Muscle of leg (tissue), 11 donors: ENCODE measurements around the gene DBF4. TPM values are rescaled to one million over a fixed set of nuclear protein-coding genes. Genes with fewer than 3 reads are reported as not detected.
"Not testable (repeated sequence)": the region's sequence is repeated elsewhere in the genome, so short reads cannot be mapped to it uniquely, and the experiment has no call there.

Source experiments
- DNase-seq: peaks from one replicate; pipeline ENCODE4 v3.0.0; 2013
- H3K27ac ChIP-seq: one replicate; pipeline ENCODE4 v1.5.1; 2013; ENCODE audit warnings: mild to moderate bottlenecking, low read length, control low read depth
- H3K27me3 ChIP-seq: one replicate; pipeline ENCODE4 v1.6.1; 2013; ENCODE audit warnings: low read length; ENCODE audit not compliant: control insufficient read depth, insufficient read depth
- H3K36me3 ChIP-seq: one replicate; pipeline ENCODE4 v1.6.1; 2013; ENCODE audit warnings: low read length; ENCODE audit not compliant: control insufficient read depth, insufficient read depth
- H3K4me1 ChIP-seq: one replicate; pipeline ENCODE4 v1.6.1; 2013; ENCODE audit warnings: low read length; ENCODE audit not compliant: control insufficient read depth, insufficient read depth
- H3K4me3 ChIP-seq: one replicate; pipeline ENCODE4 v1.5.1; 2013; ENCODE audit warnings: low read length, control low read depth
- H3K9me3 ChIP-seq: replicated peaks from 2 replicates; pipeline ENCODE4 v1.6.1; 2013; ENCODE audit warnings: low read depth, low read length; ENCODE audit not compliant: control insufficient read depth
- WGBS: methylation state at CpG from one replicate; pipeline ENCODE4 v1.1.5; 2013; ENCODE audit warnings: missing lambda C conversion rate; ENCODE audit not compliant: insufficient coverage; 5-methylcytosine and 5-hydroxymethylcytosine counted together
- polyA plus RNA-seq, 8 donors: library from polyadenylated mRNA; unstranded; fragments of 120-200 nt; gene quantifications; one replicate each; pipeline versions ENCODE4 v1.2.1 to v1.2.3, GENCODE V29; 2013; ENCODE audit warnings: inconsistent platforms in 1 of 8, low replicate concordance in 1 of 8; ENCODE audit not compliant: insufficient read length in 8 of 8, insufficient read depth in 1 of 8
- total RNA-seq: library from RNA; stranded (reverse); fragments of 120-200 nt; gene quantifications from one replicate; pipeline ENCODE4 v1.2.4, GENCODE V29; 2013

The DBF4 gene
- total and polyA plus RNA-seq, 9 donors: 8.7 to 13.6 (median 12.0) TPM

GRCh38 chr7:87858417-87859100 is 17.7 kb upstream of the DBF4 start:
- Histone ChIP-seq H3K27me3 (no peaks in the 10 kb centered on the region), H3K4me3 (no peak overlapping the region), H3K9me3 (peaks cover 2% of the 10 kb centered on the region), H3K36me3 (peaks cover 9% of the 10 kb centered on the region), H3K4me1 (no peaks in the 10 kb centered on the region), H3K27ac (no peak overlapping the region)
- DNase-seq: no peak
- WGBS: no CpG with 5 or more reads among the region's 3 CpGs

- DNase-seq: no peak
- no CpG with 5 or more reads among the region's 2 CpGs for WGBS
- H3K27ac ChIP-seq: no peak overlapping the region
- peaks cover 10% of the 10 kb centered on the region for H3K36me3 ChIP-seq
- H3K27me3 ChIP-seq: no peaks in the 10 kb centered on the region
- no peak overlapping the region for H3K4me3 ChIP-seq
- no peaks in the 10 kb centered on the region for H3K4me1 ChIP-seq
- peaks cover 41% of the 10 kb centered on the region for H3K9me3 ChIP-seq
These were observed 10.2 kb upstream of the DBF4 start for GRCh38 chr7:87866089-87866488.

- H3K36me3 ChIP-seq: peaks cover 11% of the 10 kb centered on the region
- peaks cover 46% of the 10 kb centered on the region for H3K9me3 ChIP-seq
- not testable (repeated sequence) for H3K4me3 ChIP-seq, H3K27me3 ChIP-seq, H3K4me1 ChIP-seq, DNase-seq, H3K27ac ChIP-seq
- WGBS: 92% methylated on average over 6 of the region's 6 CpGs
These were observed 9.8 kb upstream of the DBF4 start for GRCh38 chr7:87866533-87866932.

GRCh38 chr7:87870471-87870870 is 5.8 kb upstream of the DBF4 start:
- Histone ChIP-seq H3K27ac (no peak overlapping the region), H3K36me3 (peaks cover 11% of the 10 kb centered on the region), H3K9me3 (peaks cover 50% of the 10 kb centered on the region), H3K4me3 (no peak overlapping the region), H3K4me1 (peaks cover 2% of the 10 kb centered on the region), H3K27me3 (no peaks in the 10 kb centered on the region)
- WGBS: 97% methylated on average over 2 of the region's 4 CpGs
- no peak for DNase-seq

- H3K27ac ChIP-seq: no peak overlapping the region
- 100% methylated on average over 3 of the region's 5 CpGs for whole genome bisulfite sequencing
These were observed 3.9 kb upstream of the DBF4 start for GRCh38 chr7:87872346-87872745.

GRCh38 chr7:87873328-87873727 is 3.0 kb upstream of the DBF4 start:
- peaks cover 28% of the 10 kb centered on the region for H3K9me3 ChIP-seq
- not testable (repeated sequence) for H3K27me3 ChIP-seq, DNase-seq, H3K4me1 ChIP-seq, H3K27ac ChIP-seq, H3K36me3 ChIP-seq, H3K4me3 ChIP-seq
- WGBS: 95% methylated on average over 7 of the region's 10 CpGs

More at GRCh38 chr7:87872346-87872745, 3.9 kb upstream of the DBF4 start:
- Histone ChIP-seq H3K4me3 (no peak overlapping the region), H3K4me1 (peaks cover 2% of the 10 kb centered on the region), H3K36me3 (peaks cover 8% of the 10 kb centered on the region), H3K9me3 (peaks cover 38% of the 10 kb centered on the region), H3K27me3 (no peaks in the 10 kb centered on the region)
- DNase-seq: no peak

GRCh38 chr7:87874066-87874465 is 2.2 kb upstream of the DBF4 start:
- WGBS: 77% methylated on average over 3 of the region's 4 CpGs
- Histone ChIP-seq H3K27ac (no peak overlapping the region), H3K4me3 (no peak overlapping the region), H3K9me3 (peaks cover 22% of the 10 kb centered on the region), H3K36me3 (peaks cover 4% of the 10 kb centered on the region), H3K4me1 (peaks cover 2% of the 10 kb centered on the region), H3K27me3 (no peaks in the 10 kb centered on the region)
- peak; percentile 24 for DNase-seq

GRCh38 chr7:87875151-87876039 is 898 bp upstream of the DBF4 start:
- Histone ChIP-seq H3K9me3 (peaks cover 17% of the 10 kb centered on the region), H3K27ac (peak overlapping the region; percentile 99), H3K4me1 (peaks cover 2% of the 10 kb centered on the region), H3K4me3 (peak overlapping the region; percentile 93), H3K27me3 (no peaks in the 10 kb centered on the region), H3K36me3 (peaks cover 7% of the 10 kb centered on the region)
- 2% methylated on average over 32 of the region's 35 CpGs for WGBS
- peak; percentile 56 for DNase-seq

- 0% methylated on average over 23 of the region's 27 CpGs for WGBS
- Histone ChIP-seq H3K27me3 (no peaks in the 10 kb centered on the region), H3K4me3 (peak overlapping the region; percentile 93), H3K9me3 (peaks cover 4% of the 10 kb centered on the region), H3K36me3 (peaks cover 4% of the 10 kb centered on the region), H3K4me1 (peaks cover 2% of the 10 kb centered on the region), H3K27ac (peak overlapping the region; percentile 99)
- DNase-seq: peak; percentile 78
These were observed 559 bp downstream of the DBF4 start for GRCh38 chr7:87876869-87877234.

GRCh38 chr7:87877366-87878040 is 1.2 kb downstream of the DBF4 start:
- peak; percentile 23 for DNase-seq
- H3K4me3 ChIP-seq: peak overlapping the region; percentile 93
- peaks cover 2% of the 10 kb centered on the region for H3K9me3 ChIP-seq
- peaks cover 2% of the 10 kb centered on the region for H3K4me1 ChIP-seq
- H3K36me3 ChIP-seq: peaks cover 4% of the 10 kb centered on the region
- WGBS: 6% methylated on average over 3 of the region's 10 CpGs
- H3K27me3 ChIP-seq: no peaks in the 10 kb centered on the region
- peak overlapping the region; percentile 99 for H3K27ac ChIP-seq
